ENCODE data around the gene MEGF6. TPM values are rescaled to one million over a fixed set of nuclear protein-coding genes. Genes with fewer than 3 reads are reported as not detected.

Gene MEGF6
- polyA plus RNA-seq, 2 donors = 11.8 to 23.7 TPM

DNA sequence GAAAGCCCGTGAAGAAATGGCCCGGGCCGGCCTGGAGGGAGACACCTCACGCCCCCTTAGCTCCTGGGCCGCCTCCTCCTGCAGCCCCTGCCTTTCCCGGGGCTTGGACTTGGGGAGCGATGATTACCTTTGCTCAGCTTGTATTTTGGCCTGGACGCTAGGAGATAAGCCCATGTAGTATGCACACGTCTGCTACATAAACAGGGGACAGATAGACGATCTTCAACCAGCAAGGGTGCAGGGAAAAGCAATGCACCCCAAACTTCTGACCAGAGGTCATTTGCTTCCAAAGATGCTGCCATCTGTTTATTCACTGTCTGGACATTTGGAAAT lies 41.9 kb upstream of the MEGF6 start:
- 52 to 58% methylated on average over 10 of the region's 10 CpGs for WGBS, 2 donors
- H3K4me3 ChIP-seq (ENCODE audit: low read depth in 1 of 2, low read length in 2 of 2) = no peak overlapping the region
- no peaks in the 10 kb centered on the region for H3K36me3 ChIP-seq (ENCODE audit: control insufficient read depth in 2 of 2, insufficient read depth in 2 of 2, low read length in 1 of 2)
- H3K4me1 ChIP-seq (ENCODE audit: control insufficient read depth in 2 of 2, insufficient read depth in 2 of 2, low read length in 1 of 2) = peaks cover 0 to 18% of the 10 kb centered on the region in 2 donors
- H3K27ac ChIP-seq (ENCODE audit: low read depth in 2 of 2, low read length in 1 of 2) = no peak overlapping the region
- H3K9me3 ChIP-seq (ENCODE audit: control insufficient read depth in 2 of 2, insufficient read depth in 1 of 2, low read depth in 1 of 2, low read length in 1 of 2) = no peaks in the 10 kb centered on the region
- H3K27me3 ChIP-seq (ENCODE audit: control insufficient read depth in 1 of 2, insufficient read depth in 2 of 2, low read length in 2 of 2) = peaks cover 0 to 22% of the 10 kb centered on the region in 2 donors

DNA sequence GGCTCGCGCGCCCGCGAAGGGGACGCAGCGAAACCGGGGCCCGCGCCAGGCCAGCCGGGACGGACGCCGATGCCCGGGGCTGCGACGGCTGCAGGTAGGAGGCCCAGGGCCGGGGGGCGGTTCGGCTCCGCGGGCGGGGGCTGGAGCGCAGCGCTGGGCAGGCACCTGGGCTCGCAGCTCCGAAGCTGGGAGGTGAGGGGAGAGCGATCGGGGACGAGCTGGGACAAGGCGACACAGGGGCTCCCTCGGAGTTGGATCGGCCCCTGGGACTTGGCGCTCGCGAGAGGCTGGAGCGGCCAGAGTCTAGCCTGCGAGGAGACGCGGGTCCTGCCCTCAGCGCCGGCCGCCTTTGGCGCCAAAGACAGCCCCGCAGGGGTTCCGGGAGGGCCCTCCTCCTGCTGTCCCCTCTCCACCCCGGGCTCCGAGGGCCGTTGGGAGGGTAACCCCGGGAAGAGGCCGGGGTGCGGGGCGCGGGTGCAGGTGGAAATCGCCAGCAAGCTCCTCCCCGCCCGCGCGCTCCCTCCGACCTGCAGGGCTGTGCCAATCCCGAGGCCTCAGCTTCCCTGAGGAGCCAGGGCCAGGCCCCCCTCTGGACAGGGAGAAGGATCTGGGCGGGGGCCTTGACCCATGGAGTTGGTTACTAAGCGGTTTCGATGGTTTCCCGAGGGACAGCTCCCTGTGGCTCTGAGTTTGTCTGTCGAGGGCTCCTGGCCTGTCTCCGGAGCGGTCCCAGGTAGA lies 41.4 kb upstream of the MEGF6 start:
- WGBS, 2 donors = 7 to 8% methylated on average over 58 to 68 of the region's 68 CpGs
- H3K4me1 ChIP-seq (ENCODE audit: control insufficient read depth in 2 of 2, insufficient read depth in 2 of 2, low read length in 1 of 2) = peaks cover 0 to 18% of the 10 kb centered on the region in 2 donors
- H3K27ac ChIP-seq (ENCODE audit: low read depth in 2 of 2, low read length in 1 of 2) = no peak overlapping the region
- peak overlapping the region; percentile 23 to 36 for H3K4me3 ChIP-seq (ENCODE audit: low read depth in 1 of 2, low read length in 2 of 2)
- H3K27me3 ChIP-seq (ENCODE audit: control insufficient read depth in 1 of 2, insufficient read depth in 2 of 2, low read length in 2 of 2) = peaks cover 0 to 22% of the 10 kb centered on the region in 2 donors
- H3K9me3 ChIP-seq (ENCODE audit: control insufficient read depth in 2 of 2, insufficient read depth in 1 of 2, low read depth in 1 of 2, low read length in 1 of 2) = no peaks in the 10 kb centered on the region
- no peaks in the 10 kb centered on the region for H3K36me3 ChIP-seq (ENCODE audit: control insufficient read depth in 2 of 2, insufficient read depth in 2 of 2, low read length in 1 of 2)

DNA sequence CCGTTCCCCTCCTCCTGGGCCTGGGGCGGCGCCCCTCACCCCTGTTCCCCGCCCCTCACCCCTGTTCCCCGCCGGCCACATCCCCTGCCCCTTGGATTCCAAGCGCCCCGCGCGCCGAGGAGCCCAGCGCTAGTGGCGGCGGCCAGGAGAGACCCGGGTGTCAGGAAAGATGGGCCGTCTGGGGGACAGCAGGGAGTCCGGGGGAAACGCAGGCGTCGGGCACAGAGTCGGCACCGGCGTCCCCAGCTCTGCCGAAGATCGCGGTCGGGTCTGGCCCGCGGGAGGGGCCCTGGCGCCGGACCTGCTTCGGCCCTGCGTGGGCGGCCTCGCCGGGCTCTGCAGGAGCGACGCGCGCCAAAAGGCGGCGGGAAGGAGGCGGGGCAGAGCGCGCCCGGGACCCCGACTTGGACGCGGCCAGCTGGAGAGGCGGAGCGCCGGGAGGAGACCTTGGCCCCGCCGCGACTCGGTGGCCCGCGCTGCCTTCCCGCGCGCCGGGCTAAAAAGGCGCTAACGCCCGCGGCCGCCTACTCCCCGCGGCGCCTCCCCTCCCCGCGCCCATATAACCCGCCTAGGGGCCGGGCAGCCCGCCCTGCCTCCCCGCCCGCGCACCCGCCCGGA lies 40.7 kb upstream of the MEGF6 start, which contains the start of gene TP73:
Gene TP73 (plus strand): TSS at position 587 of the 618 bp plus-strand sequence. CDS start 29,850 bp downstream, outside the sequence.
- Histone ChIP-seq H3K9me3 (ENCODE audit: control insufficient read depth in 2 of 2, insufficient read depth in 1 of 2, low read depth in 1 of 2, low read length in 1 of 2) (no peaks in the 10 kb centered on the region), H3K27me3 (ENCODE audit: control insufficient read depth in 1 of 2, insufficient read depth in 2 of 2, low read length in 2 of 2) (peaks cover 0 to 22% of the 10 kb centered on the region in 2 donors), H3K27ac (ENCODE audit: low read depth in 2 of 2, low read length in 1 of 2) (no peak within 1 kb of the TSS), H3K36me3 (ENCODE audit: control insufficient read depth in 2 of 2, insufficient read depth in 2 of 2, low read length in 1 of 2) (peaks cover 0 to 2% of the 10 kb centered on the region in 2 donors), H3K4me1 (ENCODE audit: control insufficient read depth in 2 of 2, insufficient read depth in 2 of 2, low read length in 1 of 2) (peaks cover 0 to 18% of the 10 kb centered on the region in 2 donors), H3K4me3 (ENCODE audit: low read depth in 1 of 2, low read length in 2 of 2) (peak within 1 kb of the TSS; percentile 23 to 36)
- WGBS, 2 donors = 1% methylated on average over 74 to 80 of the region's 80 CpGs

DNA sequence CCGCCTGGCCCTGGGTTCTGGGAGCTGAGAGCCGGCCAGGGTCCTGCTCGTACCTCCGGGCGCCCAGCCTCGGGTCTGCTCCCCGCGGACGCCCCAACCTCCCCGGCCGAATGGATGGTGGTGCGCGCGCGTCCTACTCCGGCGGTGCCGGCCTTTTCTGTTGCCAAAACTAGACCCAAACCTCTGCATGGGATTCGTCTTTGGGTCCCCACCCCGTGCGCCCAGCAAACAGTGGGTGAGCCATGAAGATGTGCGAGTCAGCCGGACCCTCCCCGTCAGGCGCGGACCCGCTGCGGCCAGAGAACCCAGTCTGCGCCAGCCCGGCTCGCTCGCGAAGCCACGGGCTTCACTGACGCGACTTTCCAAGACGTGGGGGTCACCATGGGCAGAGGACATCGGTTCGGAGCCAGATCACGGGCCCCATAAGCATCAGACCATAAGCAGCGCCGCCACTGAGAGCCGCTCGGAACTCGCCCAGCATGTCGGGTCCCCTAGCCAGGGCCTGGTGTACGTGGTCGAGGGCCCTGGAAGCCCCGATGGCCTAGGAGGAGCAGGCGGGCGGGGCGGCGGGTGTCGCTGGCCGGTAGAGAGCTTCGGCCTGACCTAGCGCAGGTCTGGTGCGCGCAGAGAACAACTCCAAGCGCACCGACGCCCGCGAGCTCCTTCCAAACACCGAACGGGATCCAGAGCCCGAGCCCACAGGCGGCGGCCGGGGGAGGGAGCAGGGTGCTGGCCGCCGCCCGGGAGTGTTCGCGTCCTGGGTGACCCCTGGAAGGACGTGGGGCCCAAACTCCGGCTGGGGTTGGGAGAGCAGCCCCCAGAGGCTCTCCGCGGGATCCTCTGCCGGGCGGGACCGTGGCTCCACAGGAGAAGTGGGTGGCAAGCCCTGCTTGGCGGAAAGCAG lies 40.0 kb upstream of the MEGF6 start:
- no peak overlapping the region for H3K27ac ChIP-seq (ENCODE audit: low read depth in 2 of 2, low read length in 1 of 2)
- peaks cover 0 to 5% of the 10 kb centered on the region in 2 donors for H3K36me3 ChIP-seq (ENCODE audit: control insufficient read depth in 2 of 2, insufficient read depth in 2 of 2, low read length in 1 of 2)
- WGBS, 2 donors = 10 to 12% methylated on average over 81 to 83 of the region's 83 CpGs
- peaks cover 0 to 18% of the 10 kb centered on the region in 2 donors for H3K4me1 ChIP-seq (ENCODE audit: control insufficient read depth in 2 of 2, insufficient read depth in 2 of 2, low read length in 1 of 2)
- peak overlapping the region in 1 of 2 donors; percentile 23 for H3K4me3 ChIP-seq (ENCODE audit: low read depth in 1 of 2, low read length in 2 of 2)
- peaks cover 0 to 22% of the 10 kb centered on the region in 2 donors for H3K27me3 ChIP-seq (ENCODE audit: control insufficient read depth in 1 of 2, insufficient read depth in 2 of 2, low read length in 2 of 2)
- H3K9me3 ChIP-seq (ENCODE audit: control insufficient read depth in 2 of 2, insufficient read depth in 1 of 2, low read depth in 1 of 2, low read length in 1 of 2) = no peaks in the 10 kb centered on the region

DNA sequence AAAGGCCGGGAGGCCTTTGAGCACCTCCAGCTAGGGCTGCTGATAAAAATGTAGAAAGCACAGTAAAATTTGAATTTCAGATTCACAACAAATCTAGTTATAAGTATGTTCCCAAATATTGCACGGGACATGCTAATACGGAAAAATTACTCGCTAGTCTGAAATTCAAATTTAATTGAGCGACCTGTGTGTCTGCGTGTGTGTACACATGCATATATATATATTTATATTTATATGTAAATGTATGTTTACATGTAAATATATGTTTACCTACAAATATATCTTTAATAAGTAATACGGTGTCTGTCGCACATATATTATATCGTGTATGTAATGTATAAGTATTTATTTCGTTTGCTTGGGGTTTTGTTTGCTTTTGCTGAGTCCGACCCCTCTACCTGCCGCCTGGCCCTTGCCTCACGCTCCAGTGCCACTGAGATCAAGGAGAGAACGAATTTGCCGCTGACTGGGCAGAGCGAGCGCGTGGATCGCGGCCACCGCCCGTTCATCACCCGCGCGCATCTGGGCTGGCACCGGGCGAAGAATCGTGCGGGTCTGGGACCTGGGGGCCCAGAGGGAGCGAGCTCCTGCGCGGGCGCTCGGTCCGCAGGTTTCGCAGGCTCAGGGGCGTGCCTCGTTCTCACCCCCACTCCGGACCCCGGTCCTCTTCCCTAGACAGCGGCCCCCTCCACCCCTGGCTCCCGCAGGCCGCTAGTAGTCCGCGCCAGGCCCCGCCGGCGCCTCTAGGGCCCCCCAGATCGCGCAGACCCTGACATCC lies 39.1 kb upstream of the MEGF6 start:
- Histone ChIP-seq H3K36me3 (ENCODE audit: control insufficient read depth in 2 of 2, insufficient read depth in 2 of 2, low read length in 1 of 2) (peaks cover 0 to 8% of the 10 kb centered on the region in 2 donors), H3K4me1 (ENCODE audit: control insufficient read depth in 2 of 2, insufficient read depth in 2 of 2, low read length in 1 of 2) (peaks cover 2 to 18% of the 10 kb centered on the region in 2 donors), H3K4me3 (ENCODE audit: low read depth in 1 of 2, low read length in 2 of 2) (peak overlapping the region in 1 of 2 donors; percentile 91), H3K27me3 (ENCODE audit: control insufficient read depth in 1 of 2, insufficient read depth in 2 of 2, low read length in 2 of 2) (peaks cover 0 to 22% of the 10 kb centered on the region in 2 donors), H3K9me3 (ENCODE audit: control insufficient read depth in 2 of 2, insufficient read depth in 1 of 2, low read depth in 1 of 2, low read length in 1 of 2) (no peaks in the 10 kb centered on the region), H3K27ac (ENCODE audit: low read depth in 2 of 2, low read length in 1 of 2) (no peak overlapping the region)
- WGBS, 2 donors = 14 to 22% methylated on average over 47 to 50 of the region's 50 CpGs

DNA sequence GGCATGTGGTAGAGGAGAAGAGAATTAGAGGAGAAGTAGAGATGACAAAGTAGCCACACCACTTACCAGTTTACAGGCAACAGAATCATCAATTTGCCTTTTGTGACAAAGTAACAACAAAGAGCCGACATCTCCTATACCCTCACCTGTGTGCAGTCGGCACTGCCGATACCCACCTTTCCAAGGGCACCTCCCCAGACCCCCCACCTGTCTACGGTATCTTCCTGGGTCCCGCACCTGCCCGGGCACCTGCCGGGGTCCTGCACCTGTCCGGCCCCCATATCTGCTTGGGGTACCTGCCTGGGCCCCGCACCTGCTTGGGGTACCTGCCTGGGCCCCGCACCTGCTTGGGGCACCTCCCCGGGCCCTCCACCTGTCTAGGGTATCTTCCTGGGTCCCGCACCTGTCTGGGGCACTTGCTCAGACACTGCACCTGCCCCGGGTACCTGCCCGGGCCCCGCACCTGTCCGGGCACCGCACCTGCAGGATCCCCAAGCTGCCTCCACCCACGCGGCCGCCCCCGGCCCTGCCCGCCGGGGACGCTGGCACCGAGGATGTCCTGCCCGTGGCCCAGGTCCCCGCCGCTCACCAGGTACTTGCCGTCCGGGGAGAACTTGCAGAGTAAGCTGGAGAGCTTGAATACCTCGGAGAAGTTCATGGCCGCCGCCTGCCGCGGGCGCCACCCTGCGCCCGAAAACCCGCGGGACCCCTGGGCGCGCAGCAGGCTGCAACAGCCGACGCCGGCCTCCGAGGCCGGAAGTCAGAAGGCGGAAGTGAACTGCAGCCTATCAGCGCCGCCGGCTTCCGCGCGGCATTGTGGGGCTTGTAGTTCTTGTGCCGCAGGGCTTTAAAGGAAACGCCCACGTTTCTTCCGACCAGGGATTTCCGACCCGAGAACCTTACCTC lies 38.3 kb upstream of the MEGF6 start, which contains the start of gene WRAP73:
Gene WRAP73 (minus strand): TSS at position 762 of the 906 bp plus-strand sequence. CDS start 104 bp downstream, at position 658.
- WGBS, 2 donors = 3% methylated on average over 60 of the region's 60 CpGs
- Histone ChIP-seq H3K36me3 (ENCODE audit: control insufficient read depth in 2 of 2, insufficient read depth in 2 of 2, low read length in 1 of 2) (peaks cover 0 to 12% of the 10 kb centered on the region in 2 donors), H3K4me3 (ENCODE audit: low read depth in 1 of 2, low read length in 2 of 2) (peak within 1 kb of the TSS; percentile 91), H3K9me3 (ENCODE audit: control insufficient read depth in 2 of 2, insufficient read depth in 1 of 2, low read depth in 1 of 2, low read length in 1 of 2) (no peaks in the 10 kb centered on the region), H3K27ac (ENCODE audit: low read depth in 2 of 2, low read length in 1 of 2) (peak within 1 kb of the TSS in 1 of 2 donors; percentile 50), H3K27me3 (ENCODE audit: control insufficient read depth in 1 of 2, insufficient read depth in 2 of 2, low read length in 2 of 2) (peaks cover 0 to 22% of the 10 kb centered on the region in 2 donors), H3K4me1 (ENCODE audit: control insufficient read depth in 2 of 2, insufficient read depth in 2 of 2, low read length in 1 of 2) (peaks cover 2 to 18% of the 10 kb centered on the region in 2 donors)

DNA sequence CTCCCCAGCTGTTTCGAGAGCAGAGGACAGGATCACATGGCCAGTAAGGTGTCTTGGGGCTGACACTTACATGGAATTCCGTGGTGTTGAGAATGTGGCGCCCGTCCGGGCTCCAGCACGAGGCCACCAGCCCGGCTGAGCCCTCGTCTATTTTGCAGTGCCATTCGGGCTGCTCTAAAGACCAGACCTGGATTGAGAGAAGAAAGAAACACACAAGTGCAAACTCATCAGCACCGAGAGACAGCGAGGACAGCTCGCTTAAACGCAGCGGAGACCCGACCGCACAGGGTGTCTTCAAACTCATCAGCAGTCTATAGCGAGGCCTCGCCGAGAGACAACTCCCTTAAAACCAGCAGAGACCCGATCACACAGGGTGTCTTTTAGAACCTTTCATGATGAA lies 35.3 kb upstream of the MEGF6 start:
- WGBS, 2 donors = 95 to 96% methylated on average over 20 of the region's 20 CpGs
- Histone ChIP-seq H3K9me3 (ENCODE audit: control insufficient read depth in 2 of 2, insufficient read depth in 1 of 2, low read depth in 1 of 2, low read length in 1 of 2) (no peaks in the 10 kb centered on the region), H3K4me3 (ENCODE audit: low read depth in 1 of 2, low read length in 2 of 2) (no peak overlapping the region), H3K27me3 (ENCODE audit: control insufficient read depth in 1 of 2, insufficient read depth in 2 of 2, low read length in 2 of 2) (peaks cover 0 to 12% of the 10 kb centered on the region in 2 donors), H3K36me3 (ENCODE audit: control insufficient read depth in 2 of 2, insufficient read depth in 2 of 2, low read length in 1 of 2) (peaks cover 0 to 17% of the 10 kb centered on the region in 2 donors), H3K4me1 (ENCODE audit: control insufficient read depth in 2 of 2, insufficient read depth in 2 of 2, low read length in 1 of 2) (peaks cover 2 to 9% of the 10 kb centered on the region in 2 donors), H3K27ac (ENCODE audit: low read depth in 2 of 2, low read length in 1 of 2) (no peak overlapping the region)

DNA sequence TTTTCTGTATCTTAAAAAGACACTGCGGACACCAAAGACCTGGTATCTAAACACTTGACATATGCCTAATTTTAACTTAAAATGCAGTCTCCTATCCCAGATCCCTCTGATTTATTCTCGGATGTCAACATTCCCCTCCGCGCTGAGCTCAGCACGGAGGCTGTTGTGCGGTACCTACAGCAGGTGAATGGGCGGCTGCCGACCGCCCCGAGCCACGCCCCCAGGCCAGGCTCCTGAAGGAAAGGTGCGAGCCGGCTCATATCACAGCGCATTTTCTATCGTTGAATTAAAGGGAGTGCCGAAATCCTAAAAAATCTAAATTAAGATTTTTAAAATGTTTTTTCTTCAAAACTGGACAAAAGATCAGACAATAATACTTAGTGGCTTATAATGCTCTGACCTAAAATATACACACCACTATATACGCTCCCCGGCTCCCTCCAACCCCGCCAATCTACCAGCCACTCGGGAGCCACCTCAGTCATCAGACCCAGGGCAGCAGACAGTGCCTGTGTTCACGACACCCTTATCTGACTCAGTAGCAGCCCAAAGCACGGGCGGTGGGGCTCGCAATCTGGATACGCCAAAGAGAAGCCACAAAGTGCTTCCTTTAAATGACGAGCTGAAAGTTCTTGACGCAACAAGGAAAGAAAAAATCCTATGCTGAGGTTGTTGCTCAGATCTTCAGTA lies 34.5 kb upstream of the MEGF6 start:
- no peak overlapping the region for H3K4me3 ChIP-seq (ENCODE audit: low read depth in 1 of 2, low read length in 2 of 2)
- WGBS, 2 donors = 95 to 96% methylated on average over 27 of the region's 27 CpGs
- H3K27ac ChIP-seq (ENCODE audit: low read depth in 2 of 2, low read length in 1 of 2) = no peak overlapping the region
- H3K36me3 ChIP-seq (ENCODE audit: control insufficient read depth in 2 of 2, insufficient read depth in 2 of 2, low read length in 1 of 2) = peaks cover 0 to 20% of the 10 kb centered on the region in 2 donors
- peaks cover 0 to 4% of the 10 kb centered on the region in 2 donors for H3K27me3 ChIP-seq (ENCODE audit: control insufficient read depth in 1 of 2, insufficient read depth in 2 of 2, low read length in 2 of 2)
- peaks cover 2 to 4% of the 10 kb centered on the region in 2 donors for H3K4me1 ChIP-seq (ENCODE audit: control insufficient read depth in 2 of 2, insufficient read depth in 2 of 2, low read length in 1 of 2)
- H3K9me3 ChIP-seq (ENCODE audit: control insufficient read depth in 2 of 2, insufficient read depth in 1 of 2, low read depth in 1 of 2, low read length in 1 of 2) = no peaks in the 10 kb centered on the region

Measured in esophagus (tissue), 2 donors.